Measurements from ENCODE around the gene DTHD1. TPM values are rescaled to one million over a fixed set of nuclear protein-coding genes. Genes with fewer than 3 reads are reported as not detected.

The DTHD1 gene
- total and polyA plus RNA-seq, 8 donors, result 0.38 to 6.4 (median 4.3) TPM

GRCh38 chr4:36256398-36256891 lies 25.0 kb upstream of the DTHD1 start:
- ATAC-seq (no peak), DNase-seq (no peak)
- TF ChIP-seq CTCF (IDR thresholded peaks at IDR 0.05), result no peak
- Histone ChIP-seq H3K27me3 (no peaks in the 10 kb centered on the region), H3K4me3 (no peak overlapping the region), H3K9me3 (no peaks in the 10 kb centered on the region), H3K36me3 (no peaks in the 10 kb centered on the region), H3K27ac (peak overlapping the region in 1 of 2 donors; percentile 73), H3K4me1 (peaks cover 0 to 18% of the 10 kb centered on the region in 2 donors)
- intact Hi-C loops (cut with DNase I), result no loop called here

GRCh38 chr4:36260731-36261130 lies 20.7 kb upstream of the DTHD1 start:
- no peaks in the 10 kb centered on the region for H3K4me1 ChIP-seq
- no peak overlapping the region for H3K4me3 ChIP-seq
- no peaks in the 10 kb centered on the region for H3K27me3 ChIP-seq
- intact Hi-C loops (cut with DNase I), result no loop called here
- DNase-seq (no peak), ATAC-seq (no peak)
- H3K9me3 ChIP-seq, result no peaks in the 10 kb centered on the region
- no peak overlapping the region for H3K27ac ChIP-seq
- no peaks in the 10 kb centered on the region for H3K36me3 ChIP-seq
- no peak for TF ChIP-seq CTCF (IDR thresholded peaks at IDR 0.05)

- ATAC-seq (no peak), DNase-seq (no peak)
- Histone ChIP-seq H3K27me3 (no peaks in the 10 kb centered on the region), H3K9me3 (no peaks in the 10 kb centered on the region), H3K4me1 (peaks cover 0 to 3% of the 10 kb centered on the region in 2 donors), H3K27ac (no peak overlapping the region), H3K36me3 (no peaks in the 10 kb centered on the region), H3K4me3 (no peak overlapping the region)
- no peak for TF ChIP-seq CTCF (IDR thresholded peaks at IDR 0.05)
- intact Hi-C loops (cut with DNase I), result no loop called here
Observed at GRCh38 chr4:36264207-36264826, 17.1 kb upstream of the DTHD1 start.

- intact Hi-C loops (cut with DNase I), result no loop called here
- ATAC-seq (no peak), DNase-seq (no peak)
- Histone ChIP-seq H3K27ac (peak overlapping the region in 1 of 2 donors; percentile 2), H3K27me3 (no peaks in the 10 kb centered on the region), H3K4me1 (peaks cover 0 to 3% of the 10 kb centered on the region in 2 donors), H3K36me3 (no peaks in the 10 kb centered on the region), H3K4me3 (no peak overlapping the region), H3K9me3 (no peaks in the 10 kb centered on the region)
- no peak for TF ChIP-seq CTCF (IDR thresholded peaks at IDR 0.05)
Observed at GRCh38 chr4:36267486-36268268, 13.7 kb upstream of the DTHD1 start.

GRCh38 chr4:36269101-36269500 lies 12.3 kb upstream of the DTHD1 start:
- TF ChIP-seq CTCF (IDR thresholded peaks at IDR 0.05), result no peak
- H3K4me3 ChIP-seq, result no peak overlapping the region
- ATAC-seq, result no peak

More at GRCh38 chr4:36269101-36269500, 12.3 kb upstream of the DTHD1 start:
- Histone ChIP-seq H3K4me1 (peaks cover 0 to 3% of the 10 kb centered on the region in 2 donors), H3K9me3 (no peaks in the 10 kb centered on the region), H3K27me3 (no peaks in the 10 kb centered on the region), H3K27ac (no peak overlapping the region), H3K36me3 (no peaks in the 10 kb centered on the region)
- no peak for DNase-seq
- intact Hi-C loops (cut with DNase I), result no loop called here

Data from left lung (tissue), 10 donors.